PFSK-1 (cell line): ENCODE data around the gene PCP2.

Experiments used
- POLR2AphosphoS5 ChIP-seq: IDR thresholded peaks from 2 replicates; pipeline ENCODE4 v1.6.1; 2012; ENCODE audit warnings: low read depth, mild to moderate bottlenecking, control low read depth, low read length, moderate library complexity
- REST ChIP-seq, 2 experiments: IDR thresholded peaks; 2 replicates each; pipeline versions ENCODE4 v1.6.1 to v1.8.0; 2011 to 2012; ENCODE audit warnings: low read depth in 2 of 2, low read length in 2 of 2, control low read depth in 1 of 2, inconsistent platforms in 1 of 2, mild to moderate bottlenecking in 1 of 2, moderate library complexity in 1 of 2; ENCODE audit not compliant: insufficient read depth in 1 of 2
- TAF1 ChIP-seq: IDR thresholded peaks from 2 replicates; pipeline ENCODE4 v1.6.1; 2012; ENCODE audit warnings: low read length, control low read depth, borderline replicate concordance; ENCODE audit not compliant: insufficient read depth

DNA sequence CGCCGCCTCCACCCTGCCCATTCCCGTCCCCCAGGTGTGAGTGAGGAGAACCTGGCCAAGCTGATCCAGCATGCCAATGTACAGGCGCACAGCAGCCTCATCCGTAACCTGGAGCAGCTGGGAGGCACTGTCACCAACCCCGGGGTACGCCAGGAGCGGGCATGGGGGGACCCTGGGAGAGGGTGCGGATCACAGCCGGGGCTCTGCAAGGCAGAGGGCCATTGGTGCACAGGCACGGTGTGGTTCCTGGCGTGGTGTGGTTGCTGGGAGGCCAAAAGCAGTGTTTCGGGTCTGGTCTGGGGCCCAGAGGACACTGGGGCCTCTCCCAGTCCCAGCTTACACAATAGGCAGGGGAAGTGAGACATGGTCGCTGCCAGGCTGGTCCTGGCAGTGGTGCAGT lies 11.6 kb upstream of the PCP2 start:
- TF ChIP-seq POLR2AphosphoS5 (no peak), REST (IDR thresholded peaks at IDR 0.05; ENCODE audit: insufficient read depth in 1 of 2, low read depth in 2 of 2, low read length in 2 of 2) (no peak), TAF1 (no peak)
